IPS DF 19.7 (cell line): ENCODE measurements around the gene MYO1C.
A peak's percentile ranks its signal among the peaks of the same experiment; 100 is the strongest.
"Not testable (repeated sequence)": the region's sequence is repeated elsewhere in the genome, so short reads cannot be mapped to it uniquely, and the experiment has no call there.

Source experiments
- DNase-seq: peaks from one replicate; pipeline ENCODE4 v3.0.0-alpha.2; 2013; ENCODE audit warnings: low read depth, low spot score

MYO1C gene

GRCh38 chr17:1467898-1468492 lies 24.5 kb downstream of the MYO1C start:
- DNase-seq: no peak

GRCh38 chr17:1467258-1467657 lies 25.2 kb downstream of the MYO1C start:
- no peak for DNase-seq

DNA sequence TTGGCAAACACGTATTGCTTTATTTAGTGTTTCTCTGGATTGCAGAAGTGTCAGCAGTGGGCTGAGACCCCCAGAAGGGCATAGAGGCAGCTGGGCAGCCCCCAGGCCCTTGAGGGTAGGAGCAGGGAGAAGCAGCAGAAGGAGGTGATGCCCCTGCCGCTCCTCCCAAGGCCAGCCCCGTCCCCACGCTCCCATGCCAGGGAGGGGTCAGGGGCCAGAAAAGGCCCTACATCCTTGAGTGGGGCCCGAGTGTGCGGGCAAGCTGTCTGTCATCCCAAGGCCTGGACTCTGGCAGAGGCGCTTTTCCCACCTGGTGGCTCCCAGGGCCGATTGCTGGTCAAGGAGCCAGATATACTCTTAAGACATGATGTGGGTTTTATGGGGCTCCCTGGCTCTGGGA lies 28.3 kb downstream of the MYO1C start:
- no peak for DNase-seq

DNA sequence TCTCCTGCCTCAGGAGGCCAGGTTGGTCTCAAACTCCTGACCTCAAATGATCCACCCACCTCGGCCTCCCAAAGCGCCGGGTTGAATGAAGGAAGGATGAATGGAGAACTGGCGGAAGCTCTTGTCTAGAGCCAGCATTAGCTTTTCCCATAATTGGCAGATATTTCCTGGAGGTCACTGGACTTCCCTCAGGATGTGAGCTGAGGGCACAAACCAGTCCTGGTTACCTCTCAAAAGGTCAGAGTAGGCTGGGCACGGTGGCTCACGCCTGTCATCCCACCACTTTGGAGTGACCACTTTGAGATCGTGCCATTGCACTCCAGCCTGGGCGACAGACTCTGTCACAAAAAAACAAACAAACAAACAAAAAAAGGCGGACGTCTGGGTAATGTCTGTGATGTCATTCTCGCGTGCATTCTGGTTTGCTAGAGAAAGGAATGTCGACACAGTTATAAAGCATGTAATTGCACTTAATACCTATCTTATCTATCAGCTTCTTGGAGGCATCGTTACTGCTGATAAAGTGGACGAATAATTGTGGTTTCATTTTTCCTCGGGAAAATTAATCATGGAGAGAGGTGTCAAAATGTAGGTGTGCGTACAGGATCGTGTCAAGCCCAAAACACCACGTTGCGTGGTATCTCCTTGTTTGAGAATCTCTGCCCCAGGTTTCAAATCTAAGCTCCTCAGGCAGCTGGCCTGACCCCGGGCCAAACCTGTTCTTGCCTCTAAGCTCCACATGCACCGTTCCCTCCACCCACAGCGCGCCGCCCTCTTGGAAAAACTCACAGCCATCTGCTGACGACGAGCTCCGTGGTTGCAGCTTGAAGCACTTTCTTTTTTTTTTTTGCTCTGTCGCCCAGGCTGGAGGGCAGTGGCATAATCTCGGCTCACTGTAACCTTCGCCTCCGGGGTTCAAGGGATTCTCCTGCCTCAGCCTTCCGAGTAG lies 30.0 kb downstream of the MYO1C start:
- DNase-seq: no peak

DNA sequence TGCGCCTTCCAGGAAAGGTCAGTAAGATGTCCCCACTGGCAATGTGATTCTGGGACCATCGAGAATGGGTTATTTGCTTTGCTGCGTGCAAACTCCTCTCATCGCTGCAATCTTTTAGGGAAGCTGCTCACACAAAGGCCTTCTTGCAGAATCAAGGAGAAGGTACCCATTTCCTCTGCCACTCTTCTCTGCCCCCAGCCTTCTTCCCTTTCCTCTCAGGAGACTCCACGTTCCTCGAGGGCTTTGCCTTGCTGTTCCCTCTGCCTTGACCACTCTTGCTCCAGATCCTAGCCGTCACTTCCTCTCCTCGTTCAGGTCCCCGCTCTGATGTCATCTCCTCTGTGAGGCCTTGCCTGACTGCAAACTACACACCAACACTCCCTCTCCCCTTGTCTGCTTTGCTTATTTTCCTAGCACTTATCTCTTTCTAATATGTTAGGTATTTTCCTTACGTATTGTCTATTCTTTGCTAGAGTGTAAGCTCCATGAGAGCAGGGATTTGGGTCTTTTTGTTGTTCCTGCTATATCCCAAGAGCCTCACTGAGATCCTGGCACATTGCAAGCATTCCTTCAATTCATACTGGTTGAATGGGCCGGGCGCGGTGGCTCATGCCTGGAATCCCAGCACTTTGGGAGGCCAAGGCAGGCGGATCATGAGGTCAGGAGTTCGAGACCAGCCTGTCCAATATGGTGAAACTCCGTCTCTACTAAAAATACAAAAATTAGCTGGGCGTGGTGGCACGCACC lies 31.1 kb downstream of the MYO1C start:
- DNase-seq: no peak

DNA sequence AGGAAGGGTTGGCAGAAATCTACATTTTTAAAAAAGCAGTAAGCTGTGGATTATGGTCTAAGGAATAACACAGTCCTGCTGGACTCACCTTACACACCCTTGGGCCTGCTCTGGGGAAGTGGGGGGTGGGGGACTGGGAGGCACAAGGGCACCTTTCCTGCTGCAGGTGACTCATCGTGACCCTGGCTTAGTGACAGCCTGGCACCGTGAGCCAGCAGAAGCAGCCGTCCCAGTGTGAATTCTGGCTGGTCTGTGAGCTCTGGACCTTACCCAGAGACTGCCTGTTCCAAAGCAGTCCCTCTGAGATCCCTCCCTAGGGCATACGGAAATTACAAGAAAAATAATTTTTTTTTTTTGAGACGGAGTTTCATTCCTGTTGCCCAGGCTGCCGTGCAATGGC lies 32.3 kb downstream of the MYO1C start:
- DNase-seq: no peak

- DNase-seq: peak; percentile 71
Observed at GRCh38 chr17:1455797-1456599, 36.5 kb downstream of the MYO1C start, which contains the start of gene CRK. CRK (minus strand) TSS chr17:1456232; CDS start chr17:1456117, 115 bp downstream.

DNA sequence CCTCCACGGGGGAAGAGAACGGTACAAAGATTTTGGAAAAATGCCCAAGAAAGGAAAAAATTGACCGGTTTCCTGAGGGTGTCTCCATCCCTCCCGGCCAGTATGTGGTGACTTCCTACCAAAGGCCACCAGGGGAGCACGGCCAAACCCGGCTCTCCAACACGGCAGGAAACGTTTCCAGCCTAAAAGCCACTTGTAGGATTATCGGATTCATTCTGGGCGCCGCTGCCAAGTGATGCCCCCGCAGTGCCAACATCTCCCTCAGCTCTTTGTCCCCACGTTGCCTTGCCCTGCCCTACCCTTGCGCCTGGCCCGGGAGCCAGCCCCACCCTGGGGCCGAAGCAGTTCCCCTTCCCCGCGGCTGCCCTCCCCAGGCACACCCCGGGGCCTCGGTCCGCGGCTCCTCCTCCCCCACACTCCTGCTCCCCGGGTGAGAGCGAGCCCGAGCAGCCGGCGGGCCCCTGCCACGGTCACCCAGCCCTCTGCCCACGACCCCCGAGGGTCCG lies 37.1 kb downstream of the MYO1C start:
- no peak for DNase-seq

DNA sequence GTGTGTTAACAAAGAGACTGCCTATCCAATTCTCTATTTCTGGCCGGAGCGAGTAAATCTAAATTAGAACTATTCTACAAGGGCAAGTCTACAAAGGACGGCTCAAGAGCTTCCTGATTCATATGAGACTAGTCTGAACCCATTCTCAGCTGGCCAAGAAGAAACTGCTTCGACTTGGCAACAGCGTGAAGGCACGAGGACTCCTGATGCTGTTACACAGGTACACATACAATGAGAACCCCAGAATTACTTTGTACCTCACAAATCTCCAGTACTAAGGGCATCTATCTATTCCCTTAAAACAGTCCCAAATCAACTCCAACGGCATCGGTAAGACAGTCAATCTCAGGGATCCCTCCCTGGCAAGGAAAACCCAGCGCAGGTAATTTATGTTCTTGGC lies 37.9 kb downstream of the MYO1C start:
- DNase-seq: no peak

- DNase-seq: not testable (repeated sequence)
Observed at GRCh38 chr17:1453694-1454093, 38.8 kb downstream of the MYO1C start.

- DNase-seq: no peak
Observed at GRCh38 chr17:1452836-1453235, 39.6 kb downstream of the MYO1C start.

DNA sequence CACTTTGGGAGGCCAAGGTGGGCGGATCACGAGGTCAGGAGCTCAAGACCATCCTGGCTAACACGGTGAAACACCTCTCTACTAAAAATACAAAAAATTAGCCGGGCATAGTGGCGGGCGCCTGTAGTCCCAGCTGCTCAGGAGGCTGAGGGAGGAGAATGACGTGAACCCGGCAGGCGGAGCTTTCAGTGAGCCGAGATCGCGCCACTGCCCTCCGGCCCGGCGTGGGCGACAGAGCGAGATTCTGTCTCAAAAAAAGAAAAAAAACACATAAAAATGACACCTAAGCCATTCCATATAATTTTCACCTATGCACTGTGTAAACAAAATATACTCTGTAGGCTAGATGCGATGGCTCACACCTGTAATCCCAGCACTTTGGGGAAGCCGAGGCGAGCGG lies 42.2 kb downstream of the MYO1C start:
- DNase-seq: not testable (repeated sequence)

GRCh38 chr17:1449412-1449967 lies 43.0 kb downstream of the MYO1C start:
- DNase-seq: no peak

DNA sequence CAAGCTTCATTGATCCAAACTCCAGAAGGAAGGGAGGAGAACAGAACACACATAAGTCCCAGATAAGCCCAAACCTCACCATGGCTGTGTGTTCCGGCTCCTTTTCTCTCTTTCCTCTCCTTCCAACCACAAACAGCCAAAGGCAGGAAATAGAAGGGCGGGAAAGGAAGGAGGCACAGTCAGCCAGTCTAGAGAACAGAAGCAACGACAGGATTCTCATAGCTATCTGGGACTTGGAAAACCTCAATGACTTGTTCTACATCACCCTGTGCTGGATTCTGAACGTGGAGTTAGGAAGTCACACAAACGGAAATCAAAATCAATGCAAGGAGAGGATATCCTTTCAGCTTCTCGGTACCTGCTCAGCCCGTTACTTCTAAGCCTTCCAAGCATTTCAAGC lies 45.4 kb downstream of the MYO1C start:
- no peak for DNase-seq

DNA sequence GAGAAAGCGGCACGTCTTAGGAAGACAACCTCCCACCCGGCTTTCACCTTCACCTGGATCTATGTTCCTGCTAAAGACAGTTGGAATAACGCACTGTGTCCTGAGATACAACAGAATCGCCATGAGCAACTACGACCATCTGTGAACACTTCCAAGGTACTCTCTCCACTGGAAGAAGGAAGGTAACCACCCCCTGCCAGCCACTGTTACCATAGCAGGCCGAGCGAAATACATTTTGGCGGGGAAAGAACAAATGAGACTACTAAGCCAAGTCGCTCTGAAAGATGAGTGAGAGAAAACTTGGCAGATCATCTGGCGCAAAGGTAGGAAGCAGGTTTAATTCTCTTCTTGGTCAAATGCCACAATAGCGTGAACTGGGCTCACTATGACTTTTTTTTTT lies 46.3 kb downstream of the MYO1C start:
- DNase-seq: no peak

- not testable (repeated sequence) for DNase-seq
Observed at GRCh38 chr17:1445695-1446094, 46.8 kb downstream of the MYO1C start.

DNA sequence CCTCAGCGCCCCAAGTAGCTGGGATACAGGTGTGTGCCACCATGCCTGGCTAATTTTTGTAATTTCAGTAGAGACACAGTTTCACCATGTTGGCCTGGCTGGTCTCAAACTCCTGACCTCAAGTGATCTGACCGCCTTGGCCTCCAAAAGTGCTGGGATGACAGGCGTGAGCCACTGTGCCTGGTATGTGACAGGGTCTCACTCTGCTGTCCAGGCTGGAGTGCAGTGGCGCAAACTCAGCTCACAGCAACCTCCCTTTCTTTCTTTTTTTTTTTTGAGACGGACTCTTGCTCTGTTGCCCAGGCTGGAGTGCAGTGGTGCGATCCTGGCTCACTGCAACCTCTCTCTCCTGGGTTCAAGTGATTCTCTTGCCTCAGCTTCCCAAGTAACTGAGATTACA lies 49.8 kb downstream of the MYO1C start:
- not testable (repeated sequence) for DNase-seq

GRCh38 chr17:1442187-1442586 lies 50.3 kb downstream of the MYO1C start:
- DNase-seq: no peak

GRCh38 chr17:1440921-1441320 lies 51.6 kb downstream of the MYO1C start:
- no peak for DNase-seq

GRCh38 chr17:1438593-1439083 lies 53.8 kb downstream of the MYO1C start:
- DNase-seq: no peak

GRCh38 chr17:1435326-1435725 lies 57.2 kb downstream of the MYO1C start:
- no peak for DNase-seq
